K562 (cell line): ENCODE data around the gene BLOC1S3. TPM values are rescaled to one million over a fixed set of nuclear protein-coding genes. Genes with fewer than 3 reads are reported as not detected.

Experiments
- CHD1 ChIP-seq: fragments of 200-600 bp; sonication (generic); IDR thresholded peaks from one replicate; pipeline ENCODE4 v1.6.1; 2012; ENCODE audit warnings: mild to moderate bottlenecking, moderate library complexity, low read length, inconsistent platforms
- JUN ChIP-seq, 2 experiments: sonication (generic) in 1 of 2; formaldehyde crosslinking in 1 of 2; IDR thresholded peaks; 2 replicates each; pipeline versions ENCODE4 v1.6.1 to v1.8.0; 2012 to 2022; ENCODE audit warnings: borderline replicate concordance in 2 of 2, mild to moderate bottlenecking in 2 of 2, improper control_type of control experiment in 1 of 2, low read depth in 1 of 2, low read length in 1 of 2, missing genetic modification reagents in 1 of 2
- KAT8 ChIP-seq: fragments of 450-650 bp; IDR thresholded peaks from 2 replicates; pipeline ENCODE4 v1.6.1; 2016; ENCODE audit warnings: low read depth, mild to moderate bottlenecking
- MAFF ChIP-seq: IDR thresholded peaks from 2 replicates; pipeline ENCODE4 v1.6.1; 2012; ENCODE audit warnings: low read length, improper control_type of control experiment
- PHF8 ChIP-seq: fragments of 200-600 bp; sonication (generic); IDR thresholded peaks from 2 replicates; pipeline ENCODE4 v1.6.1; 2012; ENCODE audit warnings: mixed run types, mild to moderate bottlenecking, inconsistent platforms, low read length, moderate library complexity, borderline replicate concordance
- POLR3G ChIP-seq: IDR thresholded peaks from 2 replicates; pipeline ENCODE4 v1.6.1; 2011; ENCODE audit not compliant: insufficient read length, insufficient replicate concordance; ENCODE audit errors: extremely low read depth
- RHOXF2B ChIP-seq: fragments of 250-450 bp; sonication (Bioruptor Pico); conservative IDR thresholded peaks from 2 replicates; pipeline ENCODE4 v1.5.1; 2021
- XRCC5 ChIP-seq: fragments of 200-400 bp; formaldehyde crosslinking; IDR thresholded peaks from 2 replicates; pipeline ENCODE4 v1.6.1; 2017; ENCODE audit warnings: low read depth, mild to moderate bottlenecking, low read length
- polyA plus RNA-seq, 8 experiments: library from polyadenylated mRNA; depleted of rRNA in 4 of 8; stranded (reverse) in 5 of 8; unstranded in 3 of 8; fragments of >200 nt; fragmentation: Nextera tagmentation in 2 of 8; fragmentation: Illumina TruSeq in 1 of 8; extraction: Ambion mirVana in 2 of 8; extraction: Trizol in 1 of 8; gene quantifications; 2 replicates each; pipeline versions ENCODE4 v1.2.1 to v1.2.3, GENCODE V29; 2011 to 2014; ENCODE audit warnings: inconsistent platforms in 1 of 8, missing spikeins in 1 of 8
- total RNA-seq, 7 experiments: library from RNA; depleted of rRNA in 6 of 7; stranded (reverse); fragments of >200 nt in 6 of 7; fragmentation: Illumina TruSeq in 2 of 7; extraction: Trizol in 2 of 7; gene quantifications; 2 replicates each; pipeline versions ENCODE4 v1.2.1 to v1.2.3, GENCODE V29; 2011 to 2021; ENCODE audit warnings: low replicate concordance in 1 of 7
- TF ChIP-seq, protein P1 (sequence below), 3 experiments: fragments of 200-800 bp in 1 of 3; fragments of 250-450 bp in 1 of 3; fragments of 450-650 bp in 1 of 3; sonication (Bioruptor Pico) in 1 of 3; sonication (Bioruptor generic) in 1 of 3; formaldehyde crosslinking in 1 of 3; IDR thresholded peaks; 2 replicates each; pipeline versions ENCODE4 v1.6.1 to v1.8.0; 2016 to 2022; ENCODE audit warnings: mild to moderate bottlenecking in 2 of 3, missing genetic modification characterization in 2 of 3, missing compliant biosample characterization in 1 of 3, moderate library complexity in 1 of 3
- TF ChIP-seq, protein P2 (sequence below): fragments of 250-450 bp; sonication (Bioruptor Pico); IDR thresholded peaks from 2 replicates; pipeline ENCODE4 v1.4.0; 2020
- TF ChIP-seq, protein P3 (sequence below), 2 experiments: fragments of 450-650 bp; IDR thresholded peaks; 2 replicates each; pipeline ENCODE4 v1.6.1; 2018; ENCODE audit warnings: mild to moderate bottlenecking in 2 of 2, low read depth in 1 of 2; ENCODE audit not compliant: partially characterized antibody in 2 of 2
- TF ChIP-seq, protein P4 (sequence below): fragments of 450-650 bp; IDR thresholded peaks from 2 replicates; pipeline ENCODE4 v1.6.1; 2016

Gene BLOC1S3
- total and polyA plus RNA-seq, 9 of the 15 experiments (the other 6 are each of a cell fraction or from before 2014, with no cell fraction given), result 3.9 to 20.2 (median 10.4) TPM

DNA sequence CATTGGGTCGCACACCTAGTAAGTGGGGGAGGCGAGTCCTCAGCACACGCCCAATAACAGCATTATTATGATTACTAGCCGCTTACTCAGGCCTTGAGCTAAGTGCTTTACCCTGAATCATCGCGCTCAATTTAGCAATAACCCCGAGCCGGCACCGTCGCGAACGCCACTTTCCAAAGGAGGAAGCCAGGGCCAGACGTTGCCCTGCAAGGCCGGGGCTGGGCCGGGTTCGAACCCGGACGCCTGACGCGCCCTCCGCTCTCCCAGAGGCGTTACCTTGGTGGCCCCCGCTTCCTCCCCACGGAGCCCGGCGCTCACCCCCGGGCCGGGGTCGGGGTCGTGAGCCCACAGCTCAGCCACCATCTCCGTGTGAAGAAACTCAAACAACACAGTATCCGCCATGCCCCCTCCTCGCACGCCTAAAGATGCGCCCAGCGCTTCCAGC, 745 bp upstream of the BLOC1S3 start, which contains the start of gene TRAPPC6A (continued):
- TF ChIP-seq PHF8, result peak; percentile 75
- TF ChIP-seq XRCC5, result no peak
- no peak for TF ChIP-seq RHOXF2B (CRISPR knock-in tag)
- TF ChIP-seq, protein P1, sequence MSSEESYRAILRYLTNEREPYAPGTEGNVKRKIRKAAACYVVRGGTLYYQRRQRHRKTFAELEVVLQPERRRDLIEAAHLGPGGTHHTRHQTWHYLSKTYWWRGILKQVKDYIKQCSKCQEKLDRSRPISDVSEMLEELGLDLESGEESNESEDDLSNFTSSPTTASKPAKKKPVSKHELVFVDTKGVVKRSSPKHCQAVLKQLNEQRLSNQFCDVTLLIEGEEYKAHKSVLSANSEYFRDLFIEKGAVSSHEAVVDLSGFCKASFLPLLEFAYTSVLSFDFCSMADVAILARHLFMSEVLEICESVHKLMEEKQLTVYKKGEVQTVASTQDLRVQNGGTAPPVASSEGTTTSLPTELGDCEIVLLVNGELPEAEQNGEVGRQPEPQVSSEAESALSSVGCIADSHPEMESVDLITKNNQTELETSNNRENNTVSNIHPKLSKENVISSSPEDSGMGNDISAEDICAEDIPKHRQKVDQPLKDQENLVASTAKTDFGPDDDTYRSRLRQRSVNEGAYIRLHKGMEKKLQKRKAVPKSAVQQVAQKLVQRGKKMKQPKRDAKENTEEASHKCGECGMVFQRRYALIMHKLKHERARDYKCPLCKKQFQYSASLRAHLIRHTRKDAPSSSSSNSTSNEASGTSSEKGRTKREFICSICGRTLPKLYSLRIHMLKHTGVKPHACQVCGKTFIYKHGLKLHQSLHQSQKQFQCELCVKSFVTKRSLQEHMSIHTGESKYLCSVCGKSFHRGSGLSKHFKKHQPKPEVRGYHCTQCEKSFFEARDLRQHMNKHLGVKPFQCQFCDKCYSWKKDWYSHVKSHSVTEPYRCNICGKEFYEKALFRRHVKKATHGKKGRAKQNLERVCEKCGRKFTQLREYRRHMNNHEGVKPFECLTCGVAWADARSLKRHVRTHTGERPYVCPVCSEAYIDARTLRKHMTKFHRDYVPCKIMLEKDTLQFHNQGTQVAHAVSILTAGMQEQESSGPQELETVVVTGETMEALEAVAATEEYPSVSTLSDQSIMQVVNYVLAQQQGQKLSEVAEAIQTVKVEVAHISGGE (CRISPR knock-in tag; IDR thresholded peaks at IDR 0.05), result no peak
- TF ChIP-seq KAT8, result no peak
- no peak for TF ChIP-seq JUN (IDR thresholded peaks at IDR 0.05; ENCODE audit: borderline replicate concordance, low read depth, low read length)
- 0 out of 2 replicates have a peak, but pooled peaks have one; percentile 73 for TF ChIP-seq JUN (CRISPR knock-in tag; IDR thresholded peaks at IDR 0.05; ENCODE audit: borderline replicate concordance)
- peak; percentile 83 for TF ChIP-seq CHD1
- TF ChIP-seq, protein P2, sequence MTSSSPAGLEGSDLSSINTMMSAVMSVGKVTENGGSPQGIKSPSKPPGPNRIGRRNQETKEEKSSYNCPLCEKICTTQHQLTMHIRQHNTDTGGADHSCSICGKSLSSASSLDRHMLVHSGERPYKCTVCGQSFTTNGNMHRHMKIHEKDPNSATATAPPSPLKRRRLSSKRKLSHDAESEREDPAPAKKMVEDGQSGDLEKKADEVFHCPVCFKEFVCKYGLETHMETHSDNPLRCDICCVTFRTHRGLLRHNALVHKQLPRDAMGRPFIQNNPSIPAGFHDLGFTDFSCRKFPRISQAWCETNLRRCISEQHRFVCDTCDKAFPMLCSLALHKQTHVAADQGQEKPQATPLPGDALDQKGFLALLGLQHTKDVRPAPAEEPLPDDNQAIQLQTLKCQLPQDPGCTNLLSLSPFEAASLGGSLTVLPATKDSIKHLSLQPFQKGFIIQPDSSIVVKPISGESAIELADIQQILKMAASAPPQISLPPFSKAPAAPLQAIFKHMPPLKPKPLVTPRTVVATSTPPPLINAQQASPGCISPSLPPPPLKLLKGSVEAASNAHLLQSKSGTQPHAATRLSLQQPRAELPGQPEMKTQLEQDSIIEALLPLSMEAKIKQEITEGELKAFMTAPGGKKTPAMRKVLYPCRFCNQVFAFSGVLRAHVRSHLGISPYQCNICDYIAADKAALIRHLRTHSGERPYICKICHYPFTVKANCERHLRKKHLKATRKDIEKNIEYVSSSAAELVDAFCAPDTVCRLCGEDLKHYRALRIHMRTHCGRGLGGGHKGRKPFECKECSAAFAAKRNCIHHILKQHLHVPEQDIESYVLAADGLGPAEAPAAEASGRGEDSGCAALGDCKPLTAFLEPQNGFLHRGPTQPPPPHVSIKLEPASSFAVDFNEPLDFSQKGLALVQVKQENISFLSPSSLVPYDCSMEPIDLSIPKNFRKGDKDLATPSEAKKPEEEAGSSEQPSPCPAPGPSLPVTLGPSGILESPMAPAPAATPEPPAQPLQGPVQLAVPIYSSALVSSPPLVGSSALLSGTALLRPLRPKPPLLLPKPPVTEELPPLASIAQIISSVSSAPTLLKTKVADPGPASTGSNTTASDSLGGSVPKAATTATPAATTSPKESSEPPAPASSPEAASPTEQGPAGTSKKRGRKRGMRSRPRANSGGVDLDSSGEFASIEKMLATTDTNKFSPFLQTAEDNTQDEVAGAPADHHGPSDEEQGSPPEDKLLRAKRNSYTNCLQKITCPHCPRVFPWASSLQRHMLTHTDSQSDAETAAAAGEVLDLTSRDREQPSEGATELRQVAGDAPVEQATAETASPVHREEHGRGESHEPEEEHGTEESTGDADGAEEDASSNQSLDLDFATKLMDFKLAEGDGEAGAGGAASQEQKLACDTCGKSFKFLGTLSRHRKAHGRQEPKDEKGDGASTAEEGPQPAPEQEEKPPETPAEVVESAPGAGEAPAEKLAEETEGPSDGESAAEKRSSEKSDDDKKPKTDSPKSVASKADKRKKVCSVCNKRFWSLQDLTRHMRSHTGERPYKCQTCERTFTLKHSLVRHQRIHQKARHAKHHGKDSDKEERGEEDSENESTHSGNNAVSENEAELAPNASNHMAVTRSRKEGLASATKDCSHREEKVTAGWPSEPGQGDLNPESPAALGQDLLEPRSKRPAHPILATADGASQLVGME (CRISPR knock-in tag), result no peak
- TF ChIP-seq MAFF, result no peak
- TF ChIP-seq, protein P3, sequence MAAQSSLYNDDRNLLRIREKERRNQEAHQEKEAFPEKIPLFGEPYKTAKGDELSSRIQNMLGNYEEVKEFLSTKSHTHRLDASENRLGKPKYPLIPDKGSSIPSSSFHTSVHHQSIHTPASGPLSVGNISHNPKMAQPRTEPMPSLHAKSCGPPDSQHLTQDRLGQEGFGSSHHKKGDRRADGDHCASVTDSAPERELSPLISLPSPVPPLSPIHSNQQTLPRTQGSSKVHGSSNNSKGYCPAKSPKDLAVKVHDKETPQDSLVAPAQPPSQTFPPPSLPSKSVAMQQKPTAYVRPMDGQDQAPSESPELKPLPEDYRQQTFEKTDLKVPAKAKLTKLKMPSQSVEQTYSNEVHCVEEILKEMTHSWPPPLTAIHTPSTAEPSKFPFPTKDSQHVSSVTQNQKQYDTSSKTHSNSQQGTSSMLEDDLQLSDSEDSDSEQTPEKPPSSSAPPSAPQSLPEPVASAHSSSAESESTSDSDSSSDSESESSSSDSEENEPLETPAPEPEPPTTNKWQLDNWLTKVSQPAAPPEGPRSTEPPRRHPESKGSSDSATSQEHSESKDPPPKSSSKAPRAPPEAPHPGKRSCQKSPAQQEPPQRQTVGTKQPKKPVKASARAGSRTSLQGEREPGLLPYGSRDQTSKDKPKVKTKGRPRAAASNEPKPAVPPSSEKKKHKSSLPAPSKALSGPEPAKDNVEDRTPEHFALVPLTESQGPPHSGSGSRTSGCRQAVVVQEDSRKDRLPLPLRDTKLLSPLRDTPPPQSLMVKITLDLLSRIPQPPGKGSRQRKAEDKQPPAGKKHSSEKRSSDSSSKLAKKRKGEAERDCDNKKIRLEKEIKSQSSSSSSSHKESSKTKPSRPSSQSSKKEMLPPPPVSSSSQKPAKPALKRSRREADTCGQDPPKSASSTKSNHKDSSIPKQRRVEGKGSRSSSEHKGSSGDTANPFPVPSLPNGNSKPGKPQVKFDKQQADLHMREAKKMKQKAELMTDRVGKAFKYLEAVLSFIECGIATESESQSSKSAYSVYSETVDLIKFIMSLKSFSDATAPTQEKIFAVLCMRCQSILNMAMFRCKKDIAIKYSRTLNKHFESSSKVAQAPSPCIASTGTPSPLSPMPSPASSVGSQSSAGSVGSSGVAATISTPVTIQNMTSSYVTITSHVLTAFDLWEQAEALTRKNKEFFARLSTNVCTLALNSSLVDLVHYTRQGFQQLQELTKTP (IDR thresholded peaks at IDR 0.05; ENCODE audit: low read depth in 1 of 2, partially characterized antibody in 2 of 2), result no peak
- TF ChIP-seq, protein P4, sequence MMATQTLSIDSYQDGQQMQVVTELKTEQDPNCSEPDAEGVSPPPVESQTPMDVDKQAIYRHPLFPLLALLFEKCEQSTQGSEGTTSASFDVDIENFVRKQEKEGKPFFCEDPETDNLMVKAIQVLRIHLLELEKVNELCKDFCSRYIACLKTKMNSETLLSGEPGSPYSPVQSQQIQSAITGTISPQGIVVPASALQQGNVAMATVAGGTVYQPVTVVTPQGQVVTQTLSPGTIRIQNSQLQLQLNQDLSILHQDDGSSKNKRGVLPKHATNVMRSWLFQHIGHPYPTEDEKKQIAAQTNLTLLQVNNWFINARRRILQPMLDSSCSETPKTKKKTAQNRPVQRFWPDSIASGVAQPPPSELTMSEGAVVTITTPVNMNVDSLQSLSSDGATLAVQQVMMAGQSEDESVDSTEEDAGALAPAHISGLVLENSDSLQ, result no peak
- TF ChIP-seq POLR3G, result no peak
